Fibroblast of the aortic adventitia (primary cell): Measurements from ENCODE around the gene RNF144A. TPM values are rescaled to one million over a fixed set of nuclear protein-coding genes. Genes with fewer than 3 reads are reported as not detected.

ENCODE experiments used
- DNase-seq: peaks from one replicate; pipeline ENCODE4 v3.0.0-alpha.2; 2010; ENCODE audit warnings: low read depth
- H3K4me3 ChIP-seq: 2 replicates; pipeline ENCODE4 v1.5.1; 2011; ENCODE audit warnings: low read depth, mild to moderate bottlenecking, control low read depth, low read length, moderate library complexity
- total RNA-seq: library from RNA; depleted of rRNA; stranded (reverse); fragments of >200 nt; gene quantifications from 2 replicates; pipeline ENCODE4 v1.2.3, GENCODE V29; 2012; ENCODE audit warnings: low replicate concordance
- TF ChIP-seq, protein P1 (sequence below): IDR thresholded peaks from 2 replicates; pipeline ENCODE4 v1.5.1; 2011; ENCODE audit warnings: mild to moderate bottlenecking, low read length, control low read depth, inconsistent platforms; ENCODE audit not compliant: insufficient read depth

Gene RNF144A
- total RNA-seq, 1 donor = 10.8 TPM

DNA sequence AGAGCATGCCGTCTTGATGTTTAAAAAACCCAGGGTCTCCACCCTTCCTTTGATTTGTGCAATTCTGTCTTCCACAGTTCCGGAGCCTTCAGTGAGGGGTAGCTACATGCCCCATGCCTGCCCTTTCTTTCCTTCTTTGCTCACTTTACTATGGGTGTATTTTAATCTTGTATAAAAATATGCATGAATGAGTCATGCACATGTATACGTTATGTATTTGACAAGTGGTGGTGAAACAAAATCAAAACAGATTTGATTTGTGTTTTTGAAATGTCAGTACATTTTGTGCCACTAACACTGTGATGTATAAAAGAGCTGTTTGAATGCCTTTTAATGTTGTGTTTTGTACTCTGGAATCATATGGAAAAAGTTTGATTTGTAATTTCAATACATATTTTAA is 126.5 kb downstream of the RNF144A start:
- TF ChIP-seq, protein P1, sequence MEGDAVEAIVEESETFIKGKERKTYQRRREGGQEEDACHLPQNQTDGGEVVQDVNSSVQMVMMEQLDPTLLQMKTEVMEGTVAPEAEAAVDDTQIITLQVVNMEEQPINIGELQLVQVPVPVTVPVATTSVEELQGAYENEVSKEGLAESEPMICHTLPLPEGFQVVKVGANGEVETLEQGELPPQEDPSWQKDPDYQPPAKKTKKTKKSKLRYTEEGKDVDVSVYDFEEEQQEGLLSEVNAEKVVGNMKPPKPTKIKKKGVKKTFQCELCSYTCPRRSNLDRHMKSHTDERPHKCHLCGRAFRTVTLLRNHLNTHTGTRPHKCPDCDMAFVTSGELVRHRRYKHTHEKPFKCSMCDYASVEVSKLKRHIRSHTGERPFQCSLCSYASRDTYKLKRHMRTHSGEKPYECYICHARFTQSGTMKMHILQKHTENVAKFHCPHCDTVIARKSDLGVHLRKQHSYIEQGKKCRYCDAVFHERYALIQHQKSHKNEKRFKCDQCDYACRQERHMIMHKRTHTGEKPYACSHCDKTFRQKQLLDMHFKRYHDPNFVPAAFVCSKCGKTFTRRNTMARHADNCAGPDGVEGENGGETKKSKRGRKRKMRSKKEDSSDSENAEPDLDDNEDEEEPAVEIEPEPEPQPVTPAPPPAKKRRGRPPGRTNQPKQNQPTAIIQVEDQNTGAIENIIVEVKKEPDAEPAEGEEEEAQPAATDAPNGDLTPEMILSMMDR = no peak
- no peak overlapping the region for H3K4me3 ChIP-seq
- DNase-seq = peak; percentile 2

DNA sequence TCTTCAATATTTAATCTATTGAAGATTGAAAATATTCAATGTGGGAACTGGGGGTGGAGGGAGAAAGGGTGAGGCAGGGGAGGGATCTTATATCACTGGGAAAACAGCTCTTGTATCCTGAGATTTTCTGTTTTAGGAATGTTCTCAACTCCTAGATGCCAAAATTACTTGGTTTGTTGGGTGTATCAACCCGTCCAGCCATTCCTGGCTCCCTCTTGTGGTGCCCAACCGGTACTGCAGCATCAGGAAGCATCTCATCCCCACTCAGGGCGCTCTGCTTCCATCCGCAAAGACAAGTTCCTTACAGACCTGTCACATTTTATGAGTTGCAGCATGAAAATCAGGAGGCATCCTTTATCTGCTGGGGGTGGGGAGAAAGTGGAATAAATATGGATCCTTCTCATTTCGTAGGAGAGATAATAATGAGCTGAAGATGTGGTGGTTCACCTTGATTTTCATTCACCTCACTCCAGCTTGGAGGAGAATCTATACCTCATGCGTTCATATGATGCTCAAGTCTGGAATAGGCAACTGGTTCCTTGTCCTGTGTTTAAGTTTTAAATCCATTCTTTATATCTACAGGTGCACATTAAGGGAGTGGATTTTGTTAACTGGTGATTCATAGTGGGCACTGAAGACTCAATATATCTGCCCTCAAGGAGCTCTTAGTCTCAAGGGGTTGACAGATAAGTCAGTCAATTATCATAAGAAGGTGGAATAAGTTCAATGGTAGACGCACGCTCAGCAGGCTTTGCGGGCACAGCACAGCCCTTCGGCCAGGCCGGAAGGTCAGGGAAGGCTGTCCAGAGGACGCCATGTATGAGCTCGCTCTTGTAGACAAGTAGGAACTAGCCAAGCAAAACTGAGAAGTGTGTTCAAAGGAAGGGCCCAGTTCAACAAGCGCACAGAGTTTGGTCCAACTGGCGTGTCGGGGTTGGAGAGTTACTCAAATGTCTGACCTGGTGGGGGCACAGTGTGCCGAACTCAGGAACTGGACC is 127.3 kb downstream of the RNF144A start:
- TF ChIP-seq, protein P1 = peak; percentile 99
- no peak overlapping the region for H3K4me3 ChIP-seq
- peak; percentile 75 for DNase-seq

DNA sequence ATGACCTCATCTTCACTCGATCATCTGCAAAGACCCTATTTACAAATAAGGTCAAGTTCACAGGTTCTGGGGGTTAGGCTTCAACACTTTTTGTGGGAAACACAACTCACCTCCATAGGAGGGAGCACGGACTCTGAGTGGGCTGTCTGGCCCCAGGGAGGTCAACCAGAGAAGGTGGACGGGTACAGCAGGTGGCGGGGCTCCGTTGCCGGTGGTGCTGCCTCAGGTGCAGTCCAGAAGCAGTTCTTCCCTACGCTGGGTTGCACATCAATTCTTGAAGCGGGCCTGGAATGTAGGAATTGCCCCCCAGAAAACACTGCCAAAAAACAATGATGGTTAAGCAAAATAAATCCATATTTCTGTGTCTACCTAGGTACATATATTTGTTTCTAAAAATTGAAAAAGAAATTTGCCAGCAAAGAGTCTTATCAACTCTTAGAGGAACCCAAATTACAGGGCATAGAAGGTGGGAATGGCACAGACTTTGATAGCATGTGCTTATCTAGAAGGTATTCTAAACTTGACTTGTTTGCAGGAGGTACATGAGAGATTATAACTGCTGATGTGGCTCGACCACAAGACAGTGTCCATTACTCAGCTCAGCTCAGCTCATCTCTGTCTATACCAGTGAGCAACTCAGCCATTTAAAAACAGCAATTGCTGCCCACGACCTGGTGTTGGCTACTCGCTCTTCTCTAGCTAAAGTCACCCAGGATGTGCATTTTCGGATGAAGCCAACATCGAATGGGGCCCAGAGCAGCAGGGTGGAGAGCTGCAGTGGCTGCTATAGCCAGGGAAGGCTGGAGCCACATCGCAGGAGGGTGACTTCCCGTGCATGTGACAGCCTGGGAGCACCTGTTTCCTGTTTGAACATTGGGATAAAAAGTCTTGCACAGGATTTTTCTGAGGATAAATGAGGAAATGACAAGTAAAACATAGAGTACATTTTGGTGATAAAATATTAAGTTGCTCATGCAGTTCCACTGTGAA is 128.7 kb downstream of the RNF144A start:
- no peak for DNase-seq
- no peak overlapping the region for H3K4me3 ChIP-seq
- TF ChIP-seq, protein P1 = no peak

DNA sequence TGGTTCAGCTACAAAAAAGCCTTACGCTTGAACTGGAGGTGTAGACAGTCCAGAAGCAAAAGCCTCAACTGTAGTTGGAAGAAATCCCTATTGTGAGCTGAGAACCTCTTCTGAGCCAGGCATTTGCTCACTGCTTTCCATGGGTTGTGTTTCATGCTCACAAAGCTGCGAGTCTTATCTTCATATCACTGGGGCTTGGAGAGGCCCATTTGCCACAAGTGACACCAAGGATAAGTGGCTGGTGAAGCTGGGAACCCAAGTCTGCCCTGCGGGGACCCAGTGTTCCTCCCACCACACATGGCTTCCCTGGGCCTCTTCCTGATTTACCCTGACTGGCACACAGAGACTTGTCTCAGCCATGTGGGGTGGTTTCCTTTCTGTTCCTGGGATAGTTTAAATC is 130.4 kb downstream of the RNF144A start:
- DNase-seq = no peak
- TF ChIP-seq, protein P1 = no peak
- no peak overlapping the region for H3K4me3 ChIP-seq

DNA sequence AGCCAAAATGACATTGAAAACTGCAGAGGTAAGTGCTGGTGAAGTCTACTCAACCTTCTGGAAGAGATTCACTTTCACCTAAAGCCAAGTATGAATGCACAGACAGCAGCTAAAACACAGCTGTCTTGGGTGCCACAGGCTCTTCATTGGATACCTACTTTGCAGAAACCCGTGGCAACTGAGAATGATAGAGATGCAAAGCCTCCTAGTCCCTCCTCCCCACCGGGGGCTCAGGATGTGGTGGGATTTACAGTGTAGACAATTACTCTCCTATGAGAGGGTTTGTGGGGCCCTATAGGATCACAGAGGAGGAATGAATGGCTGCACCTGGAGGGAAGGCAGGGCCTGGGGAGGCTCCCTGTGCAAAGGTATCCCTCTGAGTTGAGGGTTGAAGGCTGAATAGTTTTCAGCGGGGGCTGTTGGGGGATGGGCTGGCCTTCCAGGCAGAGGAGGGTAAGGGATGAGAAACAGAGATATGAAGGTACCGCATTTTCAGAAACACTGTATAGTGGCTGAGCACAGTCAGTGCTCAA is 131.6 kb downstream of the RNF144A start:
- TF ChIP-seq, protein P1 = no peak
- H3K4me3 ChIP-seq = no peak overlapping the region
- no peak for DNase-seq

DNA sequence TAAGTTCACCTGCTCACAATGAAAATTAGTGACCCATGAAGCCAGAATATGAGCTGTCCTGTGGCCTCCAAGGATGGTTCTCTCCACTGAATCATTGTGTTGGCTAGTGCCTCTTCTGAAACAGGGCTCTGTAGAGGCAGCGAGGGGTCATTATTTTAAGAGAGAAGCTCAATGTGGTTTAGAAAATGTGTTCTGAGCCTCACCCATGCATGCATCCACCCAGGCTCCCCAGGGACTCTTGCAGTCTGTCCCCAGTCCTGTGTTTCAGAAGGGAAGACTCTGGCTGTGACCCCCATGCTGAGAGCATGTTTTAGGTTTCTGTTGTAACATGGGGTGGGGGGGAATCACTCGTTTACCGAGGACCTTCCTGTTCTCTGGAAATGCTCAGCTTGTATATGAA is 135.2 kb downstream of the RNF144A start:
- no peak for DNase-seq
- H3K4me3 ChIP-seq = no peak overlapping the region
- TF ChIP-seq, protein P1 = no peak
